ENCODE data around the gene ACTR8. TPM values are rescaled to one million over a fixed set of nuclear protein-coding genes. Genes with fewer than 3 reads are reported as not detected.
A peak's percentile ranks its signal among the peaks of the same experiment; 100 is the strongest.

Gene ACTR8
- total and polyA plus RNA-seq, 2 experiments from 2014 or later = 29.3 to 31.9 TPM

- Histone ChIP-seq H3K27ac (peak overlapping the region; percentile 1), H3K4me3 (no peak overlapping the region), H3K36me3 (peaks cover 52% of the 10 kb centered on the region), H3K9me3 (ENCODE audit: low read depth) (no peaks in the 10 kb centered on the region), H3K27me3 (no peaks in the 10 kb centered on the region), H3K4me1 (ENCODE audit: low read depth) (peaks cover 12% of the 10 kb centered on the region)
- DNase-seq (ENCODE audit: low read depth in 1 of 2, low spot score in 1 of 2) = no peak
- no peak for TF ChIP-seq CTCF (IDR thresholded peaks at IDR 0.05; ENCODE audit: low read depth, low read length)
Observed at GRCh38 chr3:53883008-53883407, 1.1 kb upstream of the ACTR8 start.

GRCh38 chr3:53880396-53881345 lies 1.3 kb downstream of the ACTR8 start:
- H3K4me3 ChIP-seq = peak overlapping the region; percentile 49
- no peaks in the 10 kb centered on the region for H3K9me3 ChIP-seq (ENCODE audit: low read depth)
- no peak for TF ChIP-seq CTCF (IDR thresholded peaks at IDR 0.05; ENCODE audit: low read depth, low read length)
- DNase-seq (ENCODE audit: low read depth in 1 of 2, low spot score in 1 of 2) = peak; percentile 45 to 58
- no peaks in the 10 kb centered on the region for H3K27me3 ChIP-seq
- H3K36me3 ChIP-seq = peaks cover 56% of the 10 kb centered on the region
- peak overlapping the region; percentile 86 for H3K27ac ChIP-seq
- peaks cover 12% of the 10 kb centered on the region for H3K4me1 ChIP-seq (ENCODE audit: low read depth)

GRCh38 chr3:53865732-53866499 lies 16.0 kb downstream of the ACTR8 start:
- no peak for TF ChIP-seq CTCF (IDR thresholded peaks at IDR 0.05; ENCODE audit: low read depth, low read length)
- no peaks in the 10 kb centered on the region for H3K9me3 ChIP-seq (ENCODE audit: low read depth)
- DNase-seq (ENCODE audit: low read depth in 1 of 2, low spot score in 1 of 2) = no peak
- H3K4me3 ChIP-seq = no peak overlapping the region
- peaks cover 32% of the 10 kb centered on the region for H3K36me3 ChIP-seq
- H3K4me1 ChIP-seq (ENCODE audit: low read depth) = no peaks in the 10 kb centered on the region
- no peak overlapping the region for H3K27ac ChIP-seq
- no peaks in the 10 kb centered on the region for H3K27me3 ChIP-seq

GRCh38 chr3:53863145-53863544 lies 18.8 kb downstream of the ACTR8 start:
- Histone ChIP-seq H3K4me1 (ENCODE audit: low read depth) (no peaks in the 10 kb centered on the region), H3K27me3 (no peaks in the 10 kb centered on the region), H3K36me3 (peaks cover 29% of the 10 kb centered on the region), H3K9me3 (ENCODE audit: low read depth) (no peaks in the 10 kb centered on the region), H3K27ac (no peak overlapping the region), H3K4me3 (no peak overlapping the region)
- TF ChIP-seq CTCF (IDR thresholded peaks at IDR 0.05; ENCODE audit: low read depth, low read length) = no peak
- no peak for DNase-seq (ENCODE audit: low read depth in 1 of 2, low spot score in 1 of 2)

- no peaks in the 10 kb centered on the region for H3K27me3 ChIP-seq
- no peaks in the 10 kb centered on the region for H3K9me3 ChIP-seq (ENCODE audit: low read depth)
- peaks cover 29% of the 10 kb centered on the region for H3K36me3 ChIP-seq
- H3K4me1 ChIP-seq (ENCODE audit: low read depth) = no peaks in the 10 kb centered on the region
- H3K4me3 ChIP-seq = no peak overlapping the region
- H3K27ac ChIP-seq = no peak overlapping the region
- DNase-seq (ENCODE audit: low read depth in 1 of 2, low spot score in 1 of 2) = no peak
- TF ChIP-seq CTCF (IDR thresholded peaks at IDR 0.05; ENCODE audit: low read depth, low read length) = no peak
Observed at GRCh38 chr3:53862241-53862640, 19.7 kb downstream of the ACTR8 start.

All from cardiac muscle cell (in vitro differentiated cells and primary cell).